GM23248 (cell line): ENCODE results near the gene ATIC.

Source experiments
- EZH2 ChIP-seq: fragments of 200-600 bp; sonication (generic); IDR thresholded peaks from 2 replicates; pipeline ENCODE4 v1.6.1; 2018; ENCODE audit warnings: antibody characterized with exemption, mild to moderate bottlenecking; ENCODE audit not compliant: insufficient read depth, poor library complexity, severe bottlenecking
- EZH2phosphoT487 ChIP-seq: fragments of 200-600 bp; sonication (generic); IDR thresholded peaks from 2 replicates; pipeline ENCODE4 v1.6.1; 2018; ENCODE audit warnings: antibody characterized with exemption, moderate library complexity, mild to moderate bottlenecking, low read depth; ENCODE audit not compliant: insufficient read depth

GRCh38 chr2:215382480-215382879, 70.6 kb downstream of the ATIC start:
- TF ChIP-seq EZH2 (no peak), EZH2phosphoT487 (no peak)
